Astrocyte of the spinal cord (primary cell): ENCODE measurements around the gene HSD3B2.

Experiments
- DNase-seq: peaks from one replicate; pipeline ENCODE4 v3.0.0; 2011; ENCODE audit warnings: low read depth, low spot score
- H3K4me3 ChIP-seq: 2 replicates; pipeline ENCODE4 v1.5.1; 2011; ENCODE audit warnings: low read depth, mild to moderate bottlenecking, low read length, moderate library complexity
- in situ Hi-C: cut with HindIII; loops from 2 replicates; pipeline ENCODE4 v1.10.0; 2017; ENCODE audit warnings: low sequenced_read_pairs
- TF ChIP-seq, protein P1 (sequence below): IDR thresholded peaks from 2 replicates; pipeline ENCODE4 v1.5.1; 2012; ENCODE audit warnings: low read depth, mild to moderate bottlenecking, low read length, inconsistent platforms

HSD3B2 gene

DNA sequence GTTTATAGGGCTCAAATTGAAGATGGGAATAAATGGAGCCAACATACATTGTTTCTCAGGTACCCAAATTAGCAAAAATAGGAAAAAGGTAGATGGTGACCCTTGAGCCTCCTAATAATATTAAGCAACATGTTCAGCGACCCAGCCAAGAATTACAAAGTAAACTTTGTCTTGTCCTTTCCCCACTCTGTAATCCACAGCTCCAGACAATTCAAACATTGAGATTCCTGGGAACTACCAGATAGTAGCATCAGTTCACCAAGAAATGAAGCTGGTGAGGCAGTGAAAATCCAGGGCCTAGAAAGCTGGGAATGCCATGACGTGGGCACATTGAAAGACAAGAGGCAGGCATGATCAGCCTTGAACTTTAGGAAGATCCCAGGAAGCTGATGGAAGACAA, 34.6 kb upstream of the HSD3B2 start:
- no peak for DNase-seq
- in situ Hi-C loops = no loop called here
- TF ChIP-seq, protein P1, sequence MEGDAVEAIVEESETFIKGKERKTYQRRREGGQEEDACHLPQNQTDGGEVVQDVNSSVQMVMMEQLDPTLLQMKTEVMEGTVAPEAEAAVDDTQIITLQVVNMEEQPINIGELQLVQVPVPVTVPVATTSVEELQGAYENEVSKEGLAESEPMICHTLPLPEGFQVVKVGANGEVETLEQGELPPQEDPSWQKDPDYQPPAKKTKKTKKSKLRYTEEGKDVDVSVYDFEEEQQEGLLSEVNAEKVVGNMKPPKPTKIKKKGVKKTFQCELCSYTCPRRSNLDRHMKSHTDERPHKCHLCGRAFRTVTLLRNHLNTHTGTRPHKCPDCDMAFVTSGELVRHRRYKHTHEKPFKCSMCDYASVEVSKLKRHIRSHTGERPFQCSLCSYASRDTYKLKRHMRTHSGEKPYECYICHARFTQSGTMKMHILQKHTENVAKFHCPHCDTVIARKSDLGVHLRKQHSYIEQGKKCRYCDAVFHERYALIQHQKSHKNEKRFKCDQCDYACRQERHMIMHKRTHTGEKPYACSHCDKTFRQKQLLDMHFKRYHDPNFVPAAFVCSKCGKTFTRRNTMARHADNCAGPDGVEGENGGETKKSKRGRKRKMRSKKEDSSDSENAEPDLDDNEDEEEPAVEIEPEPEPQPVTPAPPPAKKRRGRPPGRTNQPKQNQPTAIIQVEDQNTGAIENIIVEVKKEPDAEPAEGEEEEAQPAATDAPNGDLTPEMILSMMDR = no peak
- no peak overlapping the region for H3K4me3 ChIP-seq

DNA sequence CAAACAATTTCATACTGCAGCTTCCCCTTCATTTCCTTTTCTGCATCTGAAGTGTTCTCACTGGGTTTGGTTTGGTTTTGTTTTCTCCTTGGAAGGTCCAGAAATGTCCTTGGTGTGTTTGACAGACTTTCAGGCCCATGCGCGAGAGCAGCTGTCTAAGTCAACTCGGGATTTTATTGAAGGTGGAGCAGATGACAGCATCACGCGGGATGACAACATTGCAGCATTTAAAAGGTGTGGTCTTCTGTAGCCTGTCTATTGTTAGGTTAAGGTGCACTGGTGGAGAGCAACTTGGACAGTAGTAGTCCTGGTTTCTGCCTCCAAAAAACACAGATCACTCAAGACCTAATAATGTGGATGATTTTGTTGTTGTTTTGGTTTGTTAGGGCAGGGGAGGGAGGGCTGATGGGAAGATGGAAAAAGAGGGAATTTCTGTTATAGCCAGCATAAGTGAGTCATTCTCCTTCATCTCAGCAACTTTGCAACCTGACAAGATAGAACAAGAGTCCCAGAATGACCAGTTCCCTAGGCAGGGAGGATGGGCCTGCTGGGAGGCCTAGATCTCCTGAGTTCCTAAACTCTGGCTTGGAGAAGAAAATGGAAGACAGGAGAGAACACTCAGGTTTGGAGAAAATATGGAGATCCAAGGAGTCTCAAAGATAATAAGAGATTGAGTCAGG, 33.8 kb upstream of the HSD3B2 start:
- no peak for DNase-seq
- H3K4me3 ChIP-seq = no peak overlapping the region
- TF ChIP-seq, protein P1 = no peak
- in situ Hi-C loops = no loop called here

DNA sequence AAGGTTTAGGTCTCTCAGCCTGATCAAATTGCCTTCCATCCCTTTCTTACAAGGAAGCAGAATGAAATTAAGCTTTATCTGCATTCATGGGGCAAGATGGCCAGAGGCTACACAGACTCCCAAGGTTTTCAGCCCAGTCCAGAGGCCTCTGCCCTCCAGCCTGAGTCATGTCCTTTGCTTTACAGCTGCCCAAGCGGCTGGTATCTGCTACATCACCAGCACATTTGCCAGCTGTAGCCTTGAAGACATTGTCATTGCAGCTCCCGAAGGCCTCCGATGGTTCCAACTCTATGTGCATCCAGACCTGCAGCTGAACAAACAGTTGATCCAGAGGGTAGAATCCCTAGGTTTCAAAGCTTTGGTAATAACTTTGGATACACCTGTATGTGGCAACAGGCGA, 30.4 kb upstream of the HSD3B2 start:
- no peak for DNase-seq
- in situ Hi-C loops = no loop called here
- no peak overlapping the region for H3K4me3 ChIP-seq
- TF ChIP-seq, protein P1 = no peak

DNA sequence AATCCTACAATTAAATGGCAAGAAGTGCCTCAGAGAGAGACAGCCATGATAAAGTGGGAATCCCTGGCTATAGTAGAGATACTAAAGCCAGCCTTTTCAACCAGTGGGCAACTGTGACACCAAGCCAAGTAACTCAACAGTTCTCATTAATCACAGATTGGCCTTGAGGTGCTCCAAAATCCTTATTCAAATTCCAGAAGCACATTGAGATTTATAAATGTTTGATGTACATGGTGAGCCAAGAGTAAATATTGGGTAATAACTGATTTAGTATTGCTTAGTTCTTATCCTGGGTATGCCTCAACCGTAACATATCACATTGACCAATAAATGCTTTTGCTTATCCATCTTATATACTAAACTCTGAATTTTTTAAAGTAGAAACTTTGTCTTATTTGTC, 29.3 kb upstream of the HSD3B2 start:
- no peak overlapping the region for H3K4me3 ChIP-seq
- DNase-seq = no peak
- in situ Hi-C loops = no loop called here
- TF ChIP-seq, protein P1 = no peak

DNA sequence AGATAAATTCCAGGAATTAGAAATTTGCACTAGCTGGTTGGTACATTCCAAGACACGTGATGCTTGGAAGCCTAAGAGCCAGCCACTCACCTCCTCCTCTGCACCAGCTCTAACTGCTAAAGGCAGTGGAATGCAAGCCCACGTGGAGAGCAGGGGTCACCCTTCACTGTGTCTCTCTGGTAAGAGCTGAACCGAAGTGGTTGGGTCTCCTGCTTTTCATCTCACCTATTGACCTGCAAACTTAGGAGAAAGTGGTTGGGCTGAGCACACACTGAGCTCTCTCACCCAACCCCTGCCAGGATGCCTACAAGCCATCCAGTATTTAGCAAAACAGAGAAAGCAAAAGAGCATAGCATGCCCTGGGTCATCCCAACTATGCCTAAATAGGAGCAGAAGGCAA, 27.1 kb upstream of the HSD3B2 start:
- in situ Hi-C loops = no loop called here
- DNase-seq = no peak
- TF ChIP-seq, protein P1 = no peak
- H3K4me3 ChIP-seq = no peak overlapping the region

DNA sequence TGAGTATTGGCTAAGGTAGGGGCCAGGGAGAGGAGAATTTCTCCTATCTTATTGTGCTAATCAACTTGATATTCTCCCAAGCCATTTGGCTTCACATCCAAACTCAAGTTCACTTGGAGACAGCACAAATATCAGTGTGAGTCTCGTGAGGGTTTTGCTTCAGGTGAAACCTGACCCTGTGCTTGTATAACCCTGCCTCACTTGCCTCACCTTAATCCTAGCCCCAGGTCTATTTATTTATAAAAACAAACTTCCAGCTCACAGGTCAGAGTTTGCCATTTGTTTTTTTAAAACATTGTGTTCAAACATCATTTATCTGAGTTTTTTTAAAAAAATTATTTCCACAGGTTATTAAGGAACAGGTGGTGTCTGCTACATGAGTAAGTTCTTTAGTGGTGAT, 26.5 kb upstream of the HSD3B2 start:
- no peak for DNase-seq
- TF ChIP-seq, protein P1 = no peak
- in situ Hi-C loops = no loop called here
- no peak overlapping the region for H3K4me3 ChIP-seq
